ENCODE data around the gene PIK3C2A. TPM values are rescaled to one million over a fixed set of nuclear protein-coding genes. Genes with fewer than 3 reads are reported as not detected.
"Not testable (repeated sequence)": the region's sequence is repeated elsewhere in the genome, so short reads cannot be mapped to it uniquely, and the experiment has no call there.

The PIK3C2A gene, protein sequence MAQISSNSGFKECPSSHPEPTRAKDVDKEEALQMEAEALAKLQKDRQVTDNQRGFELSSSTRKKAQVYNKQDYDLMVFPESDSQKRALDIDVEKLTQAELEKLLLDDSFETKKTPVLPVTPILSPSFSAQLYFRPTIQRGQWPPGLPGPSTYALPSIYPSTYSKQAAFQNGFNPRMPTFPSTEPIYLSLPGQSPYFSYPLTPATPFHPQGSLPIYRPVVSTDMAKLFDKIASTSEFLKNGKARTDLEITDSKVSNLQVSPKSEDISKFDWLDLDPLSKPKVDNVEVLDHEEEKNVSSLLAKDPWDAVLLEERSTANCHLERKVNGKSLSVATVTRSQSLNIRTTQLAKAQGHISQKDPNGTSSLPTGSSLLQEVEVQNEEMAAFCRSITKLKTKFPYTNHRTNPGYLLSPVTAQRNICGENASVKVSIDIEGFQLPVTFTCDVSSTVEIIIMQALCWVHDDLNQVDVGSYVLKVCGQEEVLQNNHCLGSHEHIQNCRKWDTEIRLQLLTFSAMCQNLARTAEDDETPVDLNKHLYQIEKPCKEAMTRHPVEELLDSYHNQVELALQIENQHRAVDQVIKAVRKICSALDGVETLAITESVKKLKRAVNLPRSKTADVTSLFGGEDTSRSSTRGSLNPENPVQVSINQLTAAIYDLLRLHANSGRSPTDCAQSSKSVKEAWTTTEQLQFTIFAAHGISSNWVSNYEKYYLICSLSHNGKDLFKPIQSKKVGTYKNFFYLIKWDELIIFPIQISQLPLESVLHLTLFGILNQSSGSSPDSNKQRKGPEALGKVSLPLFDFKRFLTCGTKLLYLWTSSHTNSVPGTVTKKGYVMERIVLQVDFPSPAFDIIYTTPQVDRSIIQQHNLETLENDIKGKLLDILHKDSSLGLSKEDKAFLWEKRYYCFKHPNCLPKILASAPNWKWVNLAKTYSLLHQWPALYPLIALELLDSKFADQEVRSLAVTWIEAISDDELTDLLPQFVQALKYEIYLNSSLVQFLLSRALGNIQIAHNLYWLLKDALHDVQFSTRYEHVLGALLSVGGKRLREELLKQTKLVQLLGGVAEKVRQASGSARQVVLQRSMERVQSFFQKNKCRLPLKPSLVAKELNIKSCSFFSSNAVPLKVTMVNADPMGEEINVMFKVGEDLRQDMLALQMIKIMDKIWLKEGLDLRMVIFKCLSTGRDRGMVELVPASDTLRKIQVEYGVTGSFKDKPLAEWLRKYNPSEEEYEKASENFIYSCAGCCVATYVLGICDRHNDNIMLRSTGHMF (N-terminal part only)
- 10 to 100 TPM; 22.3 to 40.4 TPM for total RNA-seq

DNA sequence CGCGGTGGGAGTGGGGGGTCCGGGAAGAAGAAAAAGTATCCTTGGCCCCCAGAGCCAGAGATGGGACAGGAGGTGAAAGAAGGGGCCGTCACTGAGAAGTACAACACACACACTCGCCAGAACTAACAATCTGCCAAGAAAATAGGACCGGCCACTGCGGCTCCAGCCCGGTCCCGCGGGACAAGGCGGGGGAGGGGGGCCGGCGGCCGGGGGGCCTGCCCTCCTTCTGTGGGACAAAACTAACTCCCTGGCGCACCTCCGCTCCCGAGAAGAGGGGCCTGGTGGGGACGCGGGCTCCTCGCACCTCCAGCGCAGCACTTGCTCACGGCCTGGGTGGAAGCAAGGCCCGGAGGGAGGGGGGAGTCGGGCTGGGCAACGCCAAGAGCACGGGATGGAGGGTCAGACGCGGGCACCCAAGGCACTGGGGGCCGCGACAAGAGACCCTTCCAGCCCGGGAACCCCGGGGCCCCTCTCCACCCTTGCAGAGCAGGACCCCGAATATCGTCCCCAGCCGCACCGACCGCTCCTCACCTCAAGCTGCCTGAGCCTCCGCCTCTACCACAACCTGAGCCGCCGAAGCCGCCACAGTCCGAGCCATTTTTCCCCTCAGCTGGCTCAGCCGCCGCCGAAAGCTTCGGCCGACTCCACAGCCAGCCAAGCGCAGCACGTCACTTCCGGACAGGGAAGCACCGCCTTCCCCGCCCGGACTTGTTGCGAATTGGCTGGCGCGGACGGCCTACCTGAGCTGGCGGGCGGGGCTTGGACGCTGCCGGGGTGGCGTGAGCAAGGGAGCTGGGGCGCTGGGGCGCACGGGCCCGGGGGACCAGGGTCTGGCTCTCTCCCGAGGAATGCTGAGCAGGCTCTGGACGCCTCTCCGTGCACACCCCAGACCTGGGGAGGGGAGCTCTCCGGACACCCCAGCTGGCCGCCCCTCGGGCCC is at the start of gene PIK3C2A:
Gene PIK3C2A, minus strand, starts transcription at position 670 of the 940 bp plus-strand sequence. CDS start 38,245 bp downstream, outside the sequence.
- no peaks in the 10 kb centered on the region for H3K27me3 Mint-ChIP-seq
- H3K36me3 Mint-ChIP-seq (ENCODE audit: low read depth) = peaks cover 17% of the 10 kb centered on the region
- peaks cover 27% of the 10 kb centered on the region for H3K4me1 Mint-ChIP-seq
- peak within 1 kb of the TSS; percentile 91 for H3K4me3 Mint-ChIP-seq
- ATAC-seq (replicated peaks) = peak; percentile 99
- no peaks in the 10 kb centered on the region for H3K9me3 Mint-ChIP-seq
- H3K27ac Mint-ChIP-seq = peak within 1 kb of the TSS; percentile 90

DNA sequence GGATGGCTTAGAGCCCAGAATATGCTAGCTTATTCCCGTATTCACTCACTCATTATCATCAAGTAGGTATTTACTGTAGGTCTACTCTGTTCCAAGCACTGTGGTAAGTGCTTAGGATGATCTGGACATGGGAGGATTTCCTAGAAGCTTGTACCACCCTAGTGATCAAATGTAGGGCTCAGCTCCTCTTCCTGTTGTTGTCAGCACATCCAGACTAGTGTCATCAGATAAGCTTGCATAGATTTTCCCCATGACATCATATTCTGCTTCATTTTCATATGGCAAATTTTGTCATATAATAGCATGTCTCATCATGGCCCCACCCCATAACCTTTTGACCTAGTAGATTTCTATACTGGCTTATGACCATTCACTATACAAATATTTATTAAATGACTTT is 49.4 kb upstream of the PIK3C2A start:
- Mint-ChIP-seq H3K27me3 (peaks cover under 1% of the 10 kb centered on the region), H3K9me3 (no peaks in the 10 kb centered on the region), H3K27ac (peak overlapping the region; percentile 19), H3K4me3 (no peak overlapping the region), H3K4me1 (peaks cover 8% of the 10 kb centered on the region), H3K36me3 (ENCODE audit: low read depth) (no peaks in the 10 kb centered on the region)
- peak; percentile 27 for ATAC-seq (replicated peaks)

DNA sequence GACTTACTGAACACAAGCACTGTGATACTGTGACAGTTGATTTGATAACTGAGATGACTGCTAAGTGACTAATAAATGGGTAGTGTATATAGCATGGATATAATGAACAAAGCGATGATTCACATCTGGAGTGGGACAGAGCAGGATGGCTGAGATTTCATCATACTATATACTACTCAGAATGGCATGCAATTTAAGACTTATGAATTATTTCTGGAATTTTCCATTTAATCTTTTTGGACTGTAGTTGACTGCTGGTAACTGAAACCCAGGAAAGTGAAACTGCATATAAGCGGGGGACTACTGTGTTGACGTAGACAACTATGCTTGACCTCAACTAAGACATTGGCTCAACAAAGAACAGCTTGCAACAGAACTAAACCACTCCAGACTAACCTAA is 48.7 kb upstream of the PIK3C2A start:
- no peak overlapping the region for H3K4me3 Mint-ChIP-seq
- H3K4me1 Mint-ChIP-seq = peaks cover 12% of the 10 kb centered on the region
- no peaks in the 10 kb centered on the region for H3K36me3 Mint-ChIP-seq (ENCODE audit: low read depth)
- H3K27ac Mint-ChIP-seq = peak overlapping the region; percentile 19
- peaks cover 5% of the 10 kb centered on the region for H3K27me3 Mint-ChIP-seq
- H3K9me3 Mint-ChIP-seq = no peaks in the 10 kb centered on the region
- peak; percentile 90 for ATAC-seq (replicated peaks)

DNA sequence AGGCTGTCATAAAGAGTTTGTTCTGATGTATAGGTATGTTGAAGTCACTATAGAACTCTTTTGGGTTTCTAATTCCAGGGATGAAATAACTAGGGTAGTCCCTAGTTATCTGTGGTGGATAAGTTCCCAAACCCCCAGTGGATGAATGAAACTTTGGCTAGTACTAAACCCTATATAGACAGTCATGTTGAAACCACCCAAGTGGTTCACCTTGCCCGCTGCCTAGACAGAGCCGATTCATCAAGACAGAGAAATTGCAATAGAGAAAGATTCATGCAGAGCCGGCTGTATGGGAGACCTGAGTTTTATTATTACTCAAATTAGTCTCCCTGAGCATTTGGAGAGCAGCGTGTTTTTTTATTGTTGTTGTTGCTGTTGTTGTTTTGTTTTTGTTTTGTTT is 44.9 kb upstream of the PIK3C2A start:
- no peaks in the 10 kb centered on the region for H3K36me3 Mint-ChIP-seq (ENCODE audit: low read depth)
- no peaks in the 10 kb centered on the region for H3K9me3 Mint-ChIP-seq
- H3K4me3 Mint-ChIP-seq = no peak overlapping the region
- no peak overlapping the region for H3K27ac Mint-ChIP-seq
- H3K27me3 Mint-ChIP-seq = peaks cover 13% of the 10 kb centered on the region
- peaks cover 8% of the 10 kb centered on the region for H3K4me1 Mint-ChIP-seq
- peak; percentile 23 for ATAC-seq (replicated peaks)

DNA sequence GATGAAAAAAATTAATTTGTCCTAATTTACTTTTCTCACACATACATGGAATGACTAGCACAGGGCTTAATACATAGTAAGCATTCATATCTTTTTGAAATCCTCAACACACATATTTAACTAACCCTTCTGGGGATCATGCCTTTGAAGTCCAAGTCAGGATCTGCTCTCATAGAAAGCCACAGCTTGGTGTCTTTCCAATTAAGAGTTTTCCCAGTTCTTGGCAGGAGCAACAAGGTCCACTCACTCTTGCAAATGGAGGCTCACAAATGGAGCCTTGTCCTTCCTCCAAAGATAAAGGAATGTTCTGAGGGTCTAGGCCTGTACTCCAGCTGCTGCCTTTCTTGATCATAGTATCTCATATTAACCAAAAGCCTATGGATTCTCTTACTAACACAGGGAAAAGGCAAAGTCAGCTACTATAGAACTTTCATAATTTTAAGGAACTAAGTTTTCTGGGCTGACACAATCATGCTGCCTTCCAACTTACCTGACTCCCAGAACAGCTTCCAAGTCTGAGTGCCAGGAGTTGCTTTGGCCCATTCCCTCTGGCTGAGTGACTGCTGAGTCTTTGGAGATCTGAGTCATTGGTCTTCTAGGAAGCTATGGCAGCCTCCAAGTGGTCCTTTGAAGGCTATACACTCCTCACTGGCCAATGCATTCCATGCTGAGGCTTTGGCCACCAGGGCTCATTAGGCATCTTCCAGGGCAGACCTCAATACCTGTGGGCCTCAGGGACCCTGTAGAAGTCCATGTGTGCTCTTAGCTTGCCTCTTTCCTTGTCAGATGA is 43.0 kb upstream of the PIK3C2A start:
- Mint-ChIP-seq H3K4me3 (no peak overlapping the region), H3K4me1 (peaks cover 5% of the 10 kb centered on the region), H3K27me3 (peaks cover 16% of the 10 kb centered on the region), H3K27ac (no peak overlapping the region), H3K36me3 (ENCODE audit: low read depth) (no peaks in the 10 kb centered on the region), H3K9me3 (no peaks in the 10 kb centered on the region)
- no peak for ATAC-seq (replicated peaks)

DNA sequence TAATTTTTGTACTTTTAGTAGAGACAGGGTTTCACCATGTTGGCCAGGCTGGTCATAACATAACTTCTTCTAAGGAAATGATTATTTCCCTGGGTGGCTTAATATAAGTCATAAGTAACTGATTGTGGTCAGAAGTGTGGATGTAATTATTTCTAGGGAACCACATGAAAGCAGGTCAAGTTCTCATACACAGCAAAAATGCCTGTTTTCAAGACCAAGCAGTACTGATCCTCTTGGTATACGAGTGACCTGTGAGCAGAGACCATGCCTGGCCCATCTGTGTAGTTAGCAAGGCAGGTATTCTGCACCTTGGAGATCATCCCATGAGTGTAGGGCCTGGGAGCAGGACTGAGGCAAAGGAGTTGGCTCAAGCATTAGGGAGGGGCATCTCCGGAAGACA is 36.3 kb upstream of the PIK3C2A start:
- no peak overlapping the region for H3K27ac Mint-ChIP-seq
- no peaks in the 10 kb centered on the region for H3K9me3 Mint-ChIP-seq
- H3K27me3 Mint-ChIP-seq = peaks cover 16% of the 10 kb centered on the region
- H3K4me1 Mint-ChIP-seq = peaks cover 5% of the 10 kb centered on the region
- H3K36me3 Mint-ChIP-seq (ENCODE audit: low read depth) = no peaks in the 10 kb centered on the region
- H3K4me3 Mint-ChIP-seq = no peak overlapping the region
- peak; percentile 88 for ATAC-seq (replicated peaks)

DNA sequence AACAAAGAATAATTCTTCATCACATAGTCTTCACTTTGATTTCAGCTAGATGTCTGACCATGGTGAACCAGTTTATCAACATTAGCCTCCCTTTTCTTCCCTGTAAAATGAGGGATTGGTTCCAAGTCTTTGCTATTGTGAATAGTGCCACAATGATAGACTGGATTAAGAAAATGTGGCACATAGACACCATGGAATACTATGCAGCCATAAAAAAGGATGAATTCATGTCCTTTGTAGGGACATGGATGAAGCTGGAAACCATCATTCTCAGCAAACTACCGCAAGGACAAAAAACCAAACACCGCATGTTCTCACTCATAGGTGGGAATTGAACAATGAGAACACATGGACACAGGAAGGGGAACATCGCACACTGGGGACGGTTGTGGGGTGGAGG is 35.2 kb upstream of the PIK3C2A start:
- not testable (repeated sequence) for H3K36me3 Mint-ChIP-seq (ENCODE audit: low read depth); H3K27ac Mint-ChIP-seq; H3K9me3 Mint-ChIP-seq; H3K4me1 Mint-ChIP-seq; ATAC-seq (replicated peaks); H3K4me3 Mint-ChIP-seq
- peaks cover 21% of the 10 kb centered on the region for H3K27me3 Mint-ChIP-seq

DNA sequence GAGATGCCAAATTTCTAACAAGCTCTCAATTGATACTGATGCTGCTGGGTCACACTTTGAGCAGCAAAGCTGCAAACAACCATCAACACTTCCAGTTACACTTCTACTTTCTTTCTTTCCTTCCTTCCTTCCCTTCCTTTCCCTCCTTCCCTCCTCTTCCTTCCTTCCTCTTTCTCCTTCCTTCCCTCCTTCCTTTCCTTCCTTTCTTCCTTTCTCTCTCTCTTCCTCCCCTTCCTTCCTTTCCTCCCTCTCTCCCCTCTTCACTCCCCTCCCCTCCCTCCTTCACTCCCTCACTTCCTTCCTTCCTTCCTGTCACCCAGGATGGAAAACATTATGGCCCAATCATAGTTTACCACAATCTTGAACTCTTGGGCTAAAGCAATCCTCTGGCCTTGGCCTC is 33.0 kb upstream of the PIK3C2A start:
- Mint-ChIP-seq H3K4me1 (peaks cover 5% of the 10 kb centered on the region), H3K27me3 (peaks cover 18% of the 10 kb centered on the region), H3K9me3 (no peaks in the 10 kb centered on the region), H3K27ac (no peak overlapping the region), H3K4me3 (no peak overlapping the region), H3K36me3 (ENCODE audit: low read depth) (no peaks in the 10 kb centered on the region)
- ATAC-seq (replicated peaks) = no peak

DNA sequence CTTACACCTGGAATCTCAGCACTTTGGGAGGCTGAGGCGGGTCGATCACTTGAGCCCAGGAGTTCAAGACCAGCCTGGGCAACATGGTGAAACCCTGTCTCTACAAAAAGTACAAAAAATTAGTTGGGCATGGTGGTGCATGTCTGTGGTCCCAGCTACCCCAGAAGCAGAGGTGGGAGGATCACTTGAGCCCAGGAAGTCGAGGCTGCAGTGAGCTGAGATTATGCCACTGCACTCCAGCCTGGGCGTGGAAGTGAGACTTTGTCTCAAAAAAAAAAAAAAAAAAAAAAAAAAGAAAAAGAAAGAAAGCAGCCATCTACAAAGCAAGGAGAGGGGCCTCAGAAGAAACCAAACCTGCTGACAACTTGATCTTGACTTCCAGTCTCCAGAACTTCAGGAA is 32.1 kb upstream of the PIK3C2A start:
- not testable (repeated sequence) for H3K4me1 Mint-ChIP-seq; H3K36me3 Mint-ChIP-seq (ENCODE audit: low read depth); H3K27ac Mint-ChIP-seq; H3K9me3 Mint-ChIP-seq; H3K4me3 Mint-ChIP-seq; ATAC-seq (replicated peaks)
- H3K27me3 Mint-ChIP-seq = peaks cover 21% of the 10 kb centered on the region

DNA sequence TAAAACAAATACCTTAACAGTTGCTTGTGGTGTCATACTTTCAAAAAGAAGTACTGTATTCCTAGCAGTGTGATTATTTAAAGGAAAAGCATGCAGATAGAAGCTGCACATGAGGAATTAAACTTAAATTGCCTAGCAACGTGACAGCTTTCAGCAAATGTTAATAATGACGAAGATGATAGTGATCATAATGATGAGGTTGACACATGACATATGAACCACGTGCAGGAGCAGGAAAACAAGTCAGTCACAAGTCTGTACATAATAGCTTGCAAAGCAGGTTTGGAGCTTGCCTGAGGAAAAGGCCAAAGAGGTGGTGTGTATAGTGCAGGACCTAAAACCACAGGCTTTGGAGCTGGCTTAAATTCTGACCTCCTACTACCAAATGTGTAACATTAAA is 30.6 kb upstream of the PIK3C2A start:
- Mint-ChIP-seq H3K27ac (no peak overlapping the region), H3K27me3 (peaks cover 21% of the 10 kb centered on the region), H3K4me1 (no peaks in the 10 kb centered on the region), H3K9me3 (no peaks in the 10 kb centered on the region), H3K4me3 (no peak overlapping the region), H3K36me3 (ENCODE audit: low read depth) (no peaks in the 10 kb centered on the region)
- no peak for ATAC-seq (replicated peaks)

DNA sequence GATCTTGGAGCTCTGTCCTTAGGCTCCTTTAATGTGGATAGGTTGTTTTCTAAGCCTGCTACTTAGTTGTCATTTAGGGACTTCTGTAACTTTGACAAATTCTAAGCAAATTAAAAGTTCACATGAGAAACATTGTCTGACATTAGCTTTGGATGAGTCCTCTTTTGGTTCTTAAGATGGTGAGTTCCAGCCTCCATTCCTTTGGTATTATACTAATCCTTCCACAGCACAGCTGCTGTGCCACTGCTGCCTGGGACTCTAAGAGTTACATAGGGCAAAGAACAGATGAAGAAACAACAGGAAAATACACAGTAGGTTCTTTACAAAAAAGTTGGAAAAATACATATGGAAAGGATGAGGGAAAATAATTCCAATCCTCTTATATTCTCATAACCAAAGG is 25.3 kb upstream of the PIK3C2A start:
- H3K9me3 Mint-ChIP-seq = no peaks in the 10 kb centered on the region
- H3K4me3 Mint-ChIP-seq = no peak overlapping the region
- peaks cover 16% of the 10 kb centered on the region for H3K4me1 Mint-ChIP-seq
- H3K36me3 Mint-ChIP-seq (ENCODE audit: low read depth) = no peaks in the 10 kb centered on the region
- H3K27ac Mint-ChIP-seq = no peak overlapping the region
- no peak for ATAC-seq (replicated peaks)
- peaks cover 7% of the 10 kb centered on the region for H3K27me3 Mint-ChIP-seq

DNA sequence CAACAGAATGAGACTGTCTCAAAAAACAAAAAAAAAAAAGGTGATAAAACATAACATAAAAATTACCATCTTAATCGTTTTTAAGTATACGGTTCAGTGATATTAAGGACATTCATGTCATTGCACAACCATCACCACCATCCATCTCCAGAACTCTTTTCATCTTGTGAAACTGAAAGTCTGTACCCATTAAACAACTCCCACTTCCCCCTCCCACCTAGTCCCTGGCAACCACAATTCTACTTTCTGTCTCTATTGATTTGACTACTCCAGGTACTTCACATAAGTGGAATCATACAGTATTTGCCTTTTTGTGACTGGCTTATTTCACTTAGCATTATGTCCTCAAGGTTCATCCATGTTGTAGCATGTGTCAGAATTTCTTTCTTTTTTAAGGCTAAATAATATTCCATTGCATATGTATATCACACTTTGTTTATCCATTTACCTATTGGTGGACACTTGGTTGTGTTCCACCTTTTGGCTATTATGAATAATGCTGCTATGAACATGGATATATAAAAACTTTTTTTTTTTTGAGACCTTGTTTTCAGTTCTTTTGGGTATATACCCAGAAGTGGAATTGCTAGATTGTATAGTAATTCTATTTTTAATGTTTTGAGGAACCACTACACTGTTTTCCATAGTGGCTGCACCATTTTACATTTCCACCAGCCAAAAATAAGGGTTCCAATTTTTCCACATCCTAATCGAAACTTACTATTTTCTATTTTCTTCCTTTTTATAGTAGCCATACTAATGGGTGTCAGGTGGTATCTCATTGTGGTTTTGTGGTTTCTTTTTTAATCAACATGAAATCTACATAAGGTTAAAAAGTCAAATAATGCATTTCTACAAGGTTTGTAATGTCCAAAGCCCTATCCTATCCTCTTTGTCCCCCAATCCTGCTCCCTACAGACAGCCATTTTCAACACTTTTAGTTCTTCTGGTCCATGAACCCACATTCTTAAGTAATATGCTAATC is 23.4 kb upstream of the PIK3C2A start:
- ATAC-seq (replicated peaks) = peak; percentile 94
- H3K4me1 Mint-ChIP-seq = peaks cover 16% of the 10 kb centered on the region
- peak overlapping the region; percentile 41 for H3K4me3 Mint-ChIP-seq
- no peaks in the 10 kb centered on the region for H3K9me3 Mint-ChIP-seq
- H3K27me3 Mint-ChIP-seq = peaks cover 7% of the 10 kb centered on the region
- H3K36me3 Mint-ChIP-seq (ENCODE audit: low read depth) = no peaks in the 10 kb centered on the region
- no peak overlapping the region for H3K27ac Mint-ChIP-seq

All from activated T-helper 17 cell treated with anti-CD3 and anti-CD28 coated beads, Interleukin-2, amount 50 U/mL, for 72 hours (primary cell).